H1 (cell line): ENCODE data around the gene SLC25A15.

ENCODE experiments used
- CBX5 ChIP-seq: fragments of 300-800, 300-1000 bp; sonication (generic); IDR thresholded peaks from 2 replicates; pipeline ENCODE4 v1.7.1; 2016; ENCODE audit warnings: antibody characterized with exemption, low read length, low read depth
- CTCF ChIP-seq, 3 experiments: IDR thresholded peaks; 1 replicate in 2 of 3; 2 replicates in 1 of 3; pipeline versions ENCODE4 v1.5.1 to v1.6.1; 2011; ENCODE audit warnings: low read length in 3 of 3, mild to moderate bottlenecking in 3 of 3, inconsistent platforms in 2 of 3, low read depth in 1 of 3, moderate library complexity in 1 of 3; ENCODE audit not compliant: insufficient read depth in 1 of 3; ENCODE audit errors: control extremely low read depth in 1 of 3
- POLR2A ChIP-seq, 2 experiments: IDR thresholded peaks; 1 replicate in 1 of 2; 2 replicates in 1 of 2; pipeline ENCODE4 v1.6.1; 2011; ENCODE audit warnings: low read depth in 2 of 2, low read length in 2 of 2, mild to moderate bottlenecking in 2 of 2; ENCODE audit errors: control extremely low read depth in 1 of 2
- POLR2AphosphoS5 ChIP-seq: IDR thresholded peaks from 2 replicates; pipeline ENCODE4 v1.6.1; 2011; ENCODE audit warnings: low read depth, low read length
- ZNF274 ChIP-seq: IDR thresholded peaks from 2 replicates; pipeline ENCODE4 v1.7.0; 2012; ENCODE audit warnings: low read length, borderline replicate concordance; ENCODE audit errors: extremely low read depth
- TF ChIP-seq, protein P1 (sequence below): IDR thresholded peaks from 2 replicates; pipeline ENCODE4 v1.6.1; 2012; ENCODE audit warnings: low read length, inconsistent platforms

- no peak for TF ChIP-seq CBX5
- TF ChIP-seq CTCF (IDR thresholded peaks at IDR 0.05; ENCODE audit: control extremely low read depth in 1 of 3, insufficient read depth in 1 of 3, low read depth in 1 of 3, low read length in 3 of 3), result no peak
- TF ChIP-seq ZNF274, result no peak
- no peak for TF ChIP-seq POLR2A (IDR thresholded peaks at IDR 0.05; ENCODE audit: control extremely low read depth in 1 of 2, low read depth in 2 of 2, low read length in 2 of 2)
- TF ChIP-seq, protein P1, sequence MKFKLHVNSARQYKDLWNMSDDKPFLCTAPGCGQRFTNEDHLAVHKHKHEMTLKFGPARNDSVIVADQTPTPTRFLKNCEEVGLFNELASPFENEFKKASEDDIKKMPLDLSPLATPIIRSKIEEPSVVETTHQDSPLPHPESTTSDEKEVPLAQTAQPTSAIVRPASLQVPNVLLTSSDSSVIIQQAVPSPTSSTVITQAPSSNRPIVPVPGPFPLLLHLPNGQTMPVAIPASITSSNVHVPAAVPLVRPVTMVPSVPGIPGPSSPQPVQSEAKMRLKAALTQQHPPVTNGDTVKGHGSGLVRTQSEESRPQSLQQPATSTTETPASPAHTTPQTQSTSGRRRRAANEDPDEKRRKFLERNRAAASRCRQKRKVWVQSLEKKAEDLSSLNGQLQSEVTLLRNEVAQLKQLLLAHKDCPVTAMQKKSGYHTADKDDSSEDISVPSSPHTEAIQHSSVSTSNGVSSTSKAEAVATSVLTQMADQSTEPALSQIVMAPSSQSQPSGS, result no peak
- no peak for TF ChIP-seq POLR2AphosphoS5
These were observed 2.3 kb upstream of the SLC25A15 start for GRCh38 chr13:40787062-40787461.
